Measurements from ENCODE around the gene MARVELD1. TPM values are rescaled to one million over a fixed set of nuclear protein-coding genes. Genes with fewer than 3 reads are reported as not detected.

MARVELD1 gene
- total RNA-seq, 1 experiment from 2014 or later = 53.1 TPM

- Histone ChIP-seq H3K27ac (ENCODE audit: low read length) (no peak overlapping the region), H3K4me3 (ENCODE audit: low read depth in 2 of 2, low read length in 2 of 2) (no peak overlapping the region), H3K4me1 (ENCODE audit: control insufficient read depth, insufficient read depth, low read length) (peaks cover 17% of the 10 kb centered on the region), H3K9me3 (ENCODE audit: control insufficient read depth, insufficient read depth, low read depth, low read length) (no peaks in the 10 kb centered on the region), H3K27me3 (ENCODE audit: control insufficient read depth, insufficient read depth, low read length) (no peaks in the 10 kb centered on the region), H3K36me3 (ENCODE audit: control insufficient read depth, insufficient read depth, low read length) (0 out of 2 replicates have a peak, but pooled peaks cover 4% of the 10 kb centered on the region)
- POLR2A ChIA-PET = no interaction called here
- no peak for ATAC-seq
- no peak for DNase-seq (ENCODE audit: low read depth, low spot score)
- BruUV-seq (replicated peaks) = no TSS peak
- intact Hi-C loops (cut with micrococcal nuclease; ENCODE audit: unreplicated experiment) (no loop called here), in situ Hi-C loops (cut with HindIII; ENCODE audit: low pct_unique_long_range_greater_than_20kb, low sequenced_read_pairs) (no loop called here)
- TF ChIP-seq REST (IDR thresholded peaks at IDR 0.05; ENCODE audit: insufficient read depth in 1 of 2, low read depth in 2 of 2, low read length in 1 of 2) (no peak), SIN3A (IDR thresholded peaks at IDR 0.05; ENCODE audit: borderline replicate concordance, insufficient read depth, low read depth, low read length) (no peak), CTCF (IDR thresholded peaks at IDR 0.05) (no peak), TCF7L2 (IDR thresholded peaks at IDR 0.05; ENCODE audit: low read depth, low read length) (no peak), POLR2AphosphoS5 (IDR thresholded peaks at IDR 0.05; ENCODE audit: low read depth, low read length) (no peak)
- CTCF ChIA-PET = no interaction called here
Measured at GRCh38 chr10:97718178-97718577, 4.6 kb downstream of the MARVELD1 start.

GRCh38 chr10:97718659-97719142 is 5.2 kb downstream of the MARVELD1 start:
- BruUV-seq (replicated peaks) = no TSS peak
- ChIA-PET CTCF (interaction anchor here (0.6 kb wide), 1 partner anchor 314 kb away, joined by 3 read pairs; no protein-coding TSS in a partner anchor), POLR2A (no interaction called here)
- intact Hi-C loops (cut with micrococcal nuclease; ENCODE audit: unreplicated experiment) = no loop called here
- Histone ChIP-seq H3K27ac (ENCODE audit: low read length) (no peak overlapping the region), H3K36me3 (ENCODE audit: control insufficient read depth, insufficient read depth, low read length) (0 out of 2 replicates have a peak, but pooled peaks cover 4% of the 10 kb centered on the region), H3K4me3 (ENCODE audit: low read depth in 2 of 2, low read length in 2 of 2) (no peak overlapping the region), H3K9me3 (ENCODE audit: control insufficient read depth, insufficient read depth, low read depth, low read length) (no peaks in the 10 kb centered on the region), H3K27me3 (ENCODE audit: control insufficient read depth, insufficient read depth, low read length) (no peaks in the 10 kb centered on the region), H3K4me1 (ENCODE audit: control insufficient read depth, insufficient read depth, low read length) (peaks cover 17% of the 10 kb centered on the region)
- TF ChIP-seq REST (IDR thresholded peaks at IDR 0.05; ENCODE audit: insufficient read depth in 1 of 2, low read depth in 2 of 2, low read length in 1 of 2) (no peak), POLR2AphosphoS5 (IDR thresholded peaks at IDR 0.05; ENCODE audit: low read depth, low read length) (no peak), CTCF (IDR thresholded peaks at IDR 0.05) (no peak), TCF7L2 (IDR thresholded peaks at IDR 0.05; ENCODE audit: low read depth, low read length) (no peak), SIN3A (IDR thresholded peaks at IDR 0.05; ENCODE audit: borderline replicate concordance, insufficient read depth, low read depth, low read length) (no peak)
- no peak for DNase-seq (ENCODE audit: low read depth, low spot score)
- in situ Hi-C loops (cut with HindIII; ENCODE audit: low pct_unique_long_range_greater_than_20kb, low sequenced_read_pairs) = no loop called here
- ATAC-seq = no peak

Measured in Panc1 (cell line).